ENCODE results near the gene MYO9A. TPM values are rescaled to one million over a fixed set of nuclear protein-coding genes. Genes with fewer than 3 reads are reported as not detected.

Gene MYO9A
- total RNA-seq, 2 donors from 2014 or later: 34.9 to 36.4 TPM

GRCh38 chr15:72155003-72155621 is 37.2 kb upstream of the MYO9A start:
- WGBS, 2 experiments (ENCODE audit: insufficient coverage in 1 of 2, insufficient read length in 1 of 2): 89 to 95% methylated on average over 11 to 14 of the region's 14 CpGs
- Histone ChIP-seq H3K27me3 (ENCODE audit: control insufficient read depth, insufficient read depth, low read length, poor library complexity, severe bottlenecking) (peaks cover 28% of the 10 kb centered on the region), H3K4me3 (ENCODE audit: low read length) (no peak overlapping the region), H3K4me1 (ENCODE audit: control insufficient read depth, insufficient read depth, low read length) (no peaks in the 10 kb centered on the region), H3K9me3 (ENCODE audit: control insufficient read depth, low read length) (no peaks in the 10 kb centered on the region), H3K27ac (ENCODE audit: low read depth, low read length) (no peak overlapping the region), H3K9ac (ENCODE audit: extremely low read depth, low read length, poor library complexity, severe bottlenecking) (no peak overlapping the region), H3K36me3 (ENCODE audit: control insufficient read depth, insufficient read depth, low read length) (no peaks in the 10 kb centered on the region)
- Mint-ChIP-seq H3K4me1 (peaks cover 15% of the 10 kb centered on the region), H3K4me3 (no peak overlapping the region), H3K36me3 (ENCODE audit: low read depth) (no peaks in the 10 kb centered on the region), H3K27ac (no peak overlapping the region), H3K27me3 (ENCODE audit: insufficient read depth) (peaks cover 26% of the 10 kb centered on the region), H3K9me3 (no peaks in the 10 kb centered on the region)
- peak; percentile 54 for DNase-seq
- TF ChIP-seq CTCF (conservative IDR thresholded peaks at IDR 0.05): no peak

- H3K9ac ChIP-seq (ENCODE audit: extremely low read depth, low read length, poor library complexity, severe bottlenecking): no peak overlapping the region
- H3K36me3 Mint-ChIP-seq (ENCODE audit: low read depth): no peaks in the 10 kb centered on the region
These were observed 36.4 kb upstream of the MYO9A start for GRCh38 chr15:72154316-72154715.

GRCh38 chr15:72153269-72154000 is 35.5 kb upstream of the MYO9A start:
- peaks cover 26% of the 10 kb centered on the region for H3K27me3 Mint-ChIP-seq (ENCODE audit: insufficient read depth)
- no peaks in the 10 kb centered on the region for H3K9me3 Mint-ChIP-seq
- no peak for DNase-seq
- H3K36me3 ChIP-seq (ENCODE audit: control insufficient read depth, insufficient read depth, low read length): no peaks in the 10 kb centered on the region
- peaks cover 28% of the 10 kb centered on the region for H3K27me3 ChIP-seq (ENCODE audit: control insufficient read depth, insufficient read depth, low read length, poor library complexity, severe bottlenecking)
- H3K27ac Mint-ChIP-seq: no peak overlapping the region
- H3K4me3 Mint-ChIP-seq: no peak overlapping the region
- H3K36me3 Mint-ChIP-seq (ENCODE audit: low read depth): no peaks in the 10 kb centered on the region
- 82 to 88% methylated on average over 3 to 5 of the region's 5 CpGs for WGBS, 2 experiments (ENCODE audit: insufficient coverage in 1 of 2, insufficient read length in 1 of 2)
- no peak overlapping the region for H3K9ac ChIP-seq (ENCODE audit: extremely low read depth, low read length, poor library complexity, severe bottlenecking)
- H3K27ac ChIP-seq (ENCODE audit: low read depth, low read length): no peak overlapping the region
- no peak for TF ChIP-seq CTCF (conservative IDR thresholded peaks at IDR 0.05)
- H3K4me3 ChIP-seq (ENCODE audit: low read length): no peak overlapping the region
- no peaks in the 10 kb centered on the region for H3K4me1 ChIP-seq (ENCODE audit: control insufficient read depth, insufficient read depth, low read length)
- peaks cover 15% of the 10 kb centered on the region for H3K4me1 Mint-ChIP-seq
- H3K9me3 ChIP-seq (ENCODE audit: control insufficient read depth, low read length): no peaks in the 10 kb centered on the region

More at GRCh38 chr15:72154316-72154715, 36.4 kb upstream of the MYO9A start:
- Mint-ChIP-seq H3K27me3 (ENCODE audit: insufficient read depth) (peaks cover 26% of the 10 kb centered on the region), H3K4me3 (no peak overlapping the region), H3K4me1 (peaks cover 15% of the 10 kb centered on the region), H3K27ac (no peak overlapping the region), H3K9me3 (no peaks in the 10 kb centered on the region)
- H3K9me3 ChIP-seq (ENCODE audit: control insufficient read depth, low read length): no peaks in the 10 kb centered on the region
- no peak for TF ChIP-seq CTCF (conservative IDR thresholded peaks at IDR 0.05)
- DNase-seq: no peak
- 88 to 90% methylated on average over 6 to 7 of the region's 7 CpGs for WGBS, 2 experiments (ENCODE audit: insufficient coverage in 1 of 2, insufficient read length in 1 of 2)
- H3K36me3 ChIP-seq (ENCODE audit: control insufficient read depth, insufficient read depth, low read length): no peaks in the 10 kb centered on the region
- H3K4me1 ChIP-seq (ENCODE audit: control insufficient read depth, insufficient read depth, low read length): no peaks in the 10 kb centered on the region
- peaks cover 28% of the 10 kb centered on the region for H3K27me3 ChIP-seq (ENCODE audit: control insufficient read depth, insufficient read depth, low read length, poor library complexity, severe bottlenecking)
- H3K27ac ChIP-seq (ENCODE audit: low read depth, low read length): no peak overlapping the region
- H3K4me3 ChIP-seq (ENCODE audit: low read length): no peak overlapping the region

Measured in endodermal cell (in vitro differentiated cells).